ENCODE measurements around the gene SNX25.

GRCh38 chr4:185201977-185202962 lies 7.1 kb upstream of the SNX25 start:
- TF ChIP-seq YY1 (IDR thresholded peaks at IDR 0.05; ENCODE audit: insufficient read depth, insufficient read length) (no peak), ZNF274 (IDR thresholded peaks at IDR 0.05; ENCODE audit: low read depth, low read length) (no peak), SUZ12 (IDR thresholded peaks at IDR 0.05; ENCODE audit: extremely low read depth, insufficient read depth, insufficient read length) (no peak)

Measured in NT2/D1 (cell line).